Endothelial cell of umbilical vein (primary cell): ENCODE measurements around the gene FNDC3A. TPM values are rescaled to one million over a fixed set of nuclear protein-coding genes. Genes with fewer than 3 reads are reported as not detected.

Experiments
- BruUV-seq: library from RNA; stranded (reverse); fragments of 400-500 nt; replicated peaks from 2 replicates; lab custom pipeline; 2021; lab: Mats Ljungman, UMichigan
- CTCF ChIA-PET: fragments of 300-600, 350-600 bp; sonication (Branson Sonifier 250); formaldehyde crosslinking; loops from one replicate; lab custom pipeline; 2021; ENCODE audit warnings: antibody characterized with exemption, inconsistent platforms; lab: Charles Lee
- POLR2A ChIA-PET: fragments of 300-600, 350-600 bp; sonication (Branson Sonifier 250); formaldehyde crosslinking; loops from one replicate; lab custom pipeline; 2021; ENCODE audit warnings: antibody characterized with exemption, inconsistent platforms; lab: Charles Lee
- DNase-seq: peaks from one replicate; pipeline ENCODE4 v3.0.0-alpha.2; 2011; ENCODE audit warnings: low read depth, low spot score
- FAIRE-seq: peaks from 2 replicates; lab custom pipeline; 2011; peaks lifted over from hg19 to GRCh38; lab: Jason Lieb, UNC
- H2AFZ ChIP-seq: 2 replicates; pipeline ENCODE4 v1.6.0; 2012; ENCODE audit warnings: low read depth, low read length, control low read depth, inconsistent platforms
- H3K27ac ChIP-seq: 2 replicates; pipeline ENCODE4 v1.5.1; 2011; ENCODE audit warnings: low read depth, mild to moderate bottlenecking, control low read depth, low read length, moderate library complexity; ENCODE audit not compliant: insufficient read depth
- H3K27me3 ChIP-seq, 2 experiments: 2 replicates each; pipeline versions ENCODE4 v1.6.0 to v1.6.1; 2011; ENCODE audit warnings: low read length in 2 of 2, mixed read lengths in 1 of 2; ENCODE audit not compliant: control insufficient read depth in 2 of 2, insufficient read depth in 2 of 2
- H3K36me3 ChIP-seq, 2 experiments: 2 replicates in 1 of 2; 3 replicates in 1 of 2; pipeline ENCODE4 v1.5.1; 2011; ENCODE audit warnings: low read length in 2 of 2, mild to moderate bottlenecking in 1 of 2, moderate library complexity in 1 of 2; ENCODE audit not compliant: control insufficient read depth in 2 of 2, insufficient read depth in 2 of 2; ENCODE audit errors: extremely low read depth in 1 of 2
- H3K4me1 ChIP-seq: 3 replicates; pipeline ENCODE4 v1.5.1; 2011; ENCODE audit warnings: mild to moderate bottlenecking, low read length; ENCODE audit not compliant: control insufficient read depth, insufficient read depth; ENCODE audit errors: extremely low read depth
- H3K4me2 ChIP-seq: 2 replicates; pipeline ENCODE4 v1.6.1; 2011; ENCODE audit warnings: low read length, control low read depth, mixed read lengths; ENCODE audit not compliant: insufficient read depth
- H3K4me3 ChIP-seq, 3 experiments: fragments of 200-600 bp in 1 of 3; sonication (generic), shearing (Covaris generic) in 1 of 3; replicated peaks in 1 of 3; 2 replicates each; pipeline ENCODE4 v1.5.1; 2011 to 2016; ENCODE audit warnings: control low read depth in 3 of 3, low read length in 3 of 3, mild to moderate bottlenecking in 2 of 3, inconsistent platforms in 1 of 3, low read depth in 1 of 3, moderate library complexity in 1 of 3; ENCODE audit not compliant: insufficient read depth in 1 of 3
- H3K79me2 ChIP-seq: 2 replicates; pipeline ENCODE4 v1.6.0; 2012; ENCODE audit warnings: low read length, inconsistent platforms; ENCODE audit not compliant: control insufficient read depth, insufficient read depth
- H3K9ac ChIP-seq: replicated peaks from 2 replicates; pipeline ENCODE3; 2011; ENCODE audit warnings: low read length, control low read depth; ENCODE audit not compliant: insufficient read depth; ENCODE audit errors: extremely low read depth
- H3K9me1 ChIP-seq: replicated peaks from 3 replicates; pipeline ENCODE4 v1.6.0; 2011; ENCODE audit warnings: mild to moderate bottlenecking, low read length; ENCODE audit not compliant: control insufficient read depth, insufficient read depth; ENCODE audit errors: extremely low read depth
- H3K9me3 ChIP-seq: replicated peaks from 2 replicates; pipeline ENCODE4 v1.5.1; 2012; ENCODE audit warnings: low read length, inconsistent platforms; ENCODE audit not compliant: control insufficient read depth, insufficient read depth
- H4K20me1 ChIP-seq: replicated peaks from 2 replicates; pipeline ENCODE3; 2011; ENCODE audit warnings: mild to moderate bottlenecking, low read length; ENCODE audit not compliant: control insufficient read depth, insufficient read depth; ENCODE audit errors: extremely low read depth
- CTCF ChIP-seq, 2 donors: IDR thresholded peaks; 1 replicate in 1 of 2; 2 replicates in 1 of 2; pipeline ENCODE4 v1.5.1; 2011; ENCODE audit warnings: low read length in 2 of 2, mild to moderate bottlenecking in 2 of 2, moderate library complexity in 2 of 2, control low read depth in 1 of 2, inconsistent platforms in 1 of 2, low read depth in 1 of 2; ENCODE audit not compliant: insufficient read depth in 1 of 2; ENCODE audit errors: extremely low read depth in 1 of 2
- EZH2 ChIP-seq: IDR thresholded peaks from 2 replicates; pipeline ENCODE4 v1.6.1; 2012; ENCODE audit warnings: borderline replicate concordance, low read depth, mild to moderate bottlenecking, moderate library complexity, low read length, inconsistent platforms; ENCODE audit not compliant: severe bottlenecking
- FOS ChIP-seq: IDR thresholded peaks from 2 replicates; pipeline ENCODE4 v1.6.1; 2011; ENCODE audit warnings: mild to moderate bottlenecking, low read length, moderate library complexity, borderline replicate concordance; ENCODE audit not compliant: insufficient read depth
- GATA2 ChIP-seq: IDR thresholded peaks from 2 replicates; pipeline ENCODE4 v1.7.0; 2011; ENCODE audit warnings: low read depth, mild to moderate bottlenecking, moderate library complexity, mixed read lengths, low read length; ENCODE audit not compliant: insufficient read length, insufficient read depth
- JUN ChIP-seq: IDR thresholded peaks from 2 replicates; pipeline ENCODE4 v1.6.1; 2011; ENCODE audit warnings: borderline replicate concordance, low read depth; ENCODE audit not compliant: insufficient read length, insufficient read depth
- MYC ChIP-seq: IDR thresholded peaks from one replicate; pipeline ENCODE4 v1.6.1; 2011; ENCODE audit warnings: mild to moderate bottlenecking, low read depth, low read length
- POLR2AphosphoS5 ChIP-seq: IDR thresholded peaks from 2 replicates; pipeline ENCODE4 v1.6.1; 2012; ENCODE audit warnings: low read depth, mild to moderate bottlenecking, control low read depth, low read length, moderate library complexity; ENCODE audit not compliant: insufficient read depth
- dilution Hi-C: fragments of 300-500 bp; cut with MboI; formaldehyde crosslinking; loops from one replicate; pipeline ENCODE4 v1.15.0; 2019; ENCODE audit warnings: low sequenced_read_pairs; ENCODE audit not compliant: extremely low pct_ligation_motif_present
- intact Hi-C: fragments of 100-400 bp; cut with micrococcal nuclease; formaldehyde crosslinking; loops from one replicate; pipeline ENCODE4 v1.10.0; 2022
- polyA plus RNA-seq, 4 experiments: library from polyadenylated mRNA; depleted of rRNA in 3 of 4; stranded (reverse) in 3 of 4; unstranded in 1 of 4; fragments of >200 nt; gene quantifications; 2 replicates each; pipeline versions ENCODE4 v1.2.1 to v1.2.3, GENCODE V29; 2011 to 2012; ENCODE audit warnings: missing spikeins in 1 of 4
- total RNA-seq: library from RNA; stranded (reverse); gene quantifications from 2 replicates; pipeline ENCODE4 v1.2.3, GENCODE V29; 2021

The FNDC3A gene
- total and polyA plus RNA-seq, 2 donors (not counting 3 experiments of a cell fraction or from before 2014, with no cell fraction given): 26.3 to 50.8 TPM

- DNase-seq: peak; percentile 75
- no peak overlapping the region for H3K27ac ChIP-seq
- peak overlapping the region; percentile 60 for H3K4me2 ChIP-seq
These were observed 86.7 kb downstream of the FNDC3A start for GRCh38 chr13:49062297-49062896.

More at GRCh38 chr13:49062297-49062896, 86.7 kb downstream of the FNDC3A start:
- Histone ChIP-seq H3K79me2 (no peaks in the 10 kb centered on the region), H3K27me3 (no peaks in the 10 kb centered on the region), H3K4me3 (no peak overlapping the region), H3K9me1 (no peaks in the 10 kb centered on the region), H3K9me3 (no peaks in the 10 kb centered on the region), H3K9ac (no peak overlapping the region), H3K4me1 (peaks cover 22% of the 10 kb centered on the region), H4K20me1 (no peaks in the 10 kb centered on the region), H3K36me3 (no peaks in the 10 kb centered on the region), H2AFZ (no peak overlapping the region)
- CTCF ChIA-PET: interaction anchor here (1.3 kb wide), 1 partner anchor 25 kb away, joined by 4 read pairs; no protein-coding TSS in a partner anchor
- peak; percentile 71 for FAIRE-seq
- POLR2A ChIA-PET: no interaction called here
- intact Hi-C loops (loop anchor here (5.0 kb wide), 1 partner anchor 35 kb away; no protein-coding TSS in a partner anchor), dilution Hi-C loops (no loop called here)
- BruUV-seq: no TSS peak
- peak; percentile 46 for TF ChIP-seq FOS
- TF ChIP-seq POLR2AphosphoS5: peak; percentile 30
- no peak for TF ChIP-seq CTCF (IDR thresholded peaks at IDR 0.05; ENCODE audit: extremely low read depth in 1 of 2, insufficient read depth in 1 of 2, low read depth in 1 of 2, low read length in 2 of 2)
- peak; percentile 93 for TF ChIP-seq GATA2
- TF ChIP-seq EZH2: no peak
- no peak for TF ChIP-seq MYC
- TF ChIP-seq JUN: peak; percentile 17
